ENCODE data around the gene SERPINI1. TPM values are rescaled to one million over a fixed set of nuclear protein-coding genes. Genes with fewer than 3 reads are reported as not detected.

Gene SERPINI1
- total RNA-seq, 2 experiments from 2014 or later = 2.9 to 3.1 TPM

GRCh38 chr3:167870759-167871158 lies 135.2 kb downstream of the SERPINI1 start:
- H3K27ac Mint-ChIP-seq = no peak overlapping the region
- H3K36me3 Mint-ChIP-seq (ENCODE audit: low read depth) = no peaks in the 10 kb centered on the region
- no peaks in the 10 kb centered on the region for H3K9me3 Mint-ChIP-seq
- POLR2A ChIA-PET = no interaction called here
- DNase-seq = no peak
- no peak overlapping the region for H3K4me3 Mint-ChIP-seq
- H3K4me1 Mint-ChIP-seq = no peaks in the 10 kb centered on the region
- CTCF ChIA-PET = no interaction called here
- peaks cover 6% of the 10 kb centered on the region for H3K27me3 Mint-ChIP-seq

- ChIA-PET POLR2A (no interaction called here), CTCF (no interaction called here)
- Mint-ChIP-seq H3K9me3 (no peaks in the 10 kb centered on the region), H3K4me3 (no peak overlapping the region), H3K4me1 (no peaks in the 10 kb centered on the region), H3K27me3 (peaks cover 10% of the 10 kb centered on the region), H3K27ac (no peak overlapping the region), H3K36me3 (ENCODE audit: low read depth) (no peaks in the 10 kb centered on the region)
- no peak for DNase-seq
These were observed 136.5 kb downstream of the SERPINI1 start for GRCh38 chr3:167872032-167872431.

- Mint-ChIP-seq H3K4me1 (no peaks in the 10 kb centered on the region), H3K9me3 (no peaks in the 10 kb centered on the region), H3K4me3 (no peak overlapping the region), H3K27me3 (peaks cover 15% of the 10 kb centered on the region), H3K36me3 (ENCODE audit: low read depth) (no peaks in the 10 kb centered on the region), H3K27ac (no peak overlapping the region)
- DNase-seq = no peak
- POLR2A ChIA-PET = no interaction called here
- CTCF ChIA-PET = interaction anchor here (1.4 kb wide), 1 partner anchor 23 kb away, joined by 3 read pairs; no protein-coding TSS in a partner anchor
These were observed 137.4 kb downstream of the SERPINI1 start for GRCh38 chr3:167872941-167873340.

- H3K36me3 Mint-ChIP-seq (ENCODE audit: low read depth) = no peaks in the 10 kb centered on the region
- CTCF ChIA-PET = no interaction called here
- peaks cover 15% of the 10 kb centered on the region for H3K27me3 Mint-ChIP-seq
- POLR2A ChIA-PET = no interaction called here
- no peak for DNase-seq
- no peak overlapping the region for H3K27ac Mint-ChIP-seq
- no peaks in the 10 kb centered on the region for H3K4me1 Mint-ChIP-seq
- no peak overlapping the region for H3K4me3 Mint-ChIP-seq
- no peaks in the 10 kb centered on the region for H3K9me3 Mint-ChIP-seq
These were observed 139.3 kb downstream of the SERPINI1 start for GRCh38 chr3:167874671-167875372.

Other genes with a start within 250 kb of the SERPINI1 start
- not detected for gene WDR49, start 81.8 kb upstream of the SERPINI1 start, total RNA-seq
- gene PDCD10, start 829 bp upstream of the SERPINI1 start, total RNA-seq = 10 to 100 TPM; 68.3 to 71.9 TPM

All from activated CD4-positive, alpha-beta memory T cell treated with anti-CD3 and anti-CD28 coated beads, Interleukin-2, amount 10 ng/mL, durations not matched to agents 7 days and 5 days (primary cell).